K562 (cell line): ENCODE results near the gene TYW3. TPM values are rescaled to one million over a fixed set of nuclear protein-coding genes. Genes with fewer than 3 reads are reported as not detected.

ENCODE experiments used
- ATAC-seq: fragments of 200-7000 bp; cut with Tn5 transposase; 3 replicates; pipeline ENCODE4 v1.9.1; 2020; ENCODE audit warnings: moderate library complexity
- BruUV-seq: library from RNA; stranded (reverse); fragments of 400-500 nt; replicated peaks from 2 replicates; lab custom pipeline; 2021; lab: Mats Ljungman, UMichigan
- CTCF ChIA-PET: fragments of 300-600 bp; formaldehyde crosslinking; extraction: SDS; loops from one replicate; lab custom pipeline; 2021; ENCODE audit warnings: low intra/inter-chr PET ratio; lab: Yijun Ruan, JAX
- POLR2A ChIA-PET: fragments of 300-600, 350-650 bp; sonication (Branson Sonifier 250); formaldehyde crosslinking; extraction: SDS; loops from one replicate; lab custom pipeline; 2021; ENCODE audit warnings: antibody characterized with exemption, inconsistent platforms; lab: Yijun Ruan, JAX
- DNase-seq, 4 experiments: peaks; one replicate each; pipeline versions ENCODE4 v3.0.0 to v3.0.0-alpha.2; 2011 to 2018; ENCODE audit warnings: low spot score in 3 of 4, mixed read lengths in 3 of 4; ENCODE audit errors: extremely low read depth in 1 of 4
- FAIRE-seq: peaks from 2 replicates; lab custom pipeline; 2011; peaks lifted over from hg19 to GRCh38; lab: Jason Lieb, UNC
- H2AFZ ChIP-seq: 2 replicates; pipeline ENCODE4 v1.6.0; 2011; ENCODE audit warnings: low read depth, low read length, control low read depth, inconsistent platforms
- H3K27ac ChIP-seq: fragments of 200-600 bp; 3 replicates; pipeline ENCODE4 v1.8.0; 2011; ENCODE audit warnings: low read depth, mild to moderate bottlenecking, control low read depth, inconsistent platforms, low read length, moderate library complexity, mixed read lengths; ENCODE audit errors: extremely low read depth
- H3K27me3 ChIP-seq, 2 experiments: fragments of 300-600 bp in 1 of 2; 2 replicates in 1 of 2; 3 replicates in 1 of 2; pipeline versions ENCODE4 v1.6.0 to v1.8.0; 2011; ENCODE audit warnings: inconsistent platforms in 2 of 2, low read length in 2 of 2, mild to moderate bottlenecking in 1 of 2, mixed read lengths in 1 of 2, moderate library complexity in 1 of 2; ENCODE audit not compliant: control insufficient read depth in 2 of 2, insufficient read depth in 2 of 2
- H3K36me3 ChIP-seq: fragments of 300-600 bp; 3 replicates; pipeline ENCODE4 v1.8.0; 2011; ENCODE audit warnings: mild to moderate bottlenecking, low read length, inconsistent platforms; ENCODE audit not compliant: control insufficient read depth, insufficient read depth
- H3K4me1 ChIP-seq, 2 experiments: fragments of 200-600 bp in 1 of 2; replicated peaks in 1 of 2; 2 replicates in 1 of 2; 3 replicates in 1 of 2; pipeline versions ENCODE4 v1.5.1 to v1.8.0; 2011; ENCODE audit warnings: inconsistent platforms in 2 of 2, low read length in 2 of 2, mild to moderate bottlenecking in 1 of 2, mixed read lengths in 1 of 2, moderate library complexity in 1 of 2; ENCODE audit not compliant: control insufficient read depth in 2 of 2, insufficient read depth in 2 of 2
- H3K4me2 ChIP-seq: 2 replicates; pipeline ENCODE4 v1.6.1; 2011; ENCODE audit warnings: low read length, control low read depth, inconsistent platforms, mixed read lengths; ENCODE audit not compliant: insufficient read depth
- H3K4me3 ChIP-seq: fragments of 200-600 bp; sonication (generic), shearing (Covaris generic); 2 replicates; pipeline ENCODE4 v1.5.1; 2016; ENCODE audit warnings: control low read depth, inconsistent platforms
- H3K79me2 ChIP-seq: fragments of 200-600 bp; 3 replicates; pipeline ENCODE4 v1.8.0; 2011; ENCODE audit warnings: low read length, inconsistent platforms; ENCODE audit not compliant: control insufficient read depth, insufficient read depth
- H3K9ac ChIP-seq, 2 experiments: 2 replicates each; pipeline versions ENCODE4 v1.6.0 to v1.6.1; 2011; ENCODE audit warnings: low read depth in 2 of 2, low read length in 2 of 2, control low read depth in 1 of 2, inconsistent platforms in 1 of 2, mild to moderate bottlenecking in 1 of 2, mixed read lengths in 1 of 2; ENCODE audit not compliant: insufficient read depth in 1 of 2
- H3K9me1 ChIP-seq: one replicate; pipeline ENCODE4 v1.6.0; 2011; ENCODE audit warnings: inconsistent platforms, mild to moderate bottlenecking, low read length, moderate library complexity; ENCODE audit not compliant: control insufficient read depth, insufficient read depth
- H3K9me3 ChIP-seq: replicated peaks from 2 replicates; pipeline ENCODE4 v1.5.1; 2011; ENCODE audit warnings: low read depth, low read length, inconsistent platforms; ENCODE audit not compliant: control insufficient read depth, insufficient read depth
- H4K20me1 ChIP-seq: replicated peaks from 2 replicates; pipeline ENCODE4 v1.6.1; 2011; ENCODE audit warnings: low read length, inconsistent platforms, mixed read lengths; ENCODE audit not compliant: control insufficient read depth, insufficient read depth
- ADNP ChIP-seq: fragments of 200-800 bp; sonication (Bioruptor generic); IDR thresholded peaks from 2 replicates; pipeline ENCODE4 v1.6.1; 2016; ENCODE audit warnings: missing genetic modification characterization, missing compliant biosample characterization
- ESRRA ChIP-seq: fragments of 450-650 bp; IDR thresholded peaks from 2 replicates; pipeline ENCODE4 v1.6.1; 2014; ENCODE audit warnings: low read depth, mild to moderate bottlenecking, moderate library complexity, borderline replicate concordance
- KAT8 ChIP-seq: fragments of 450-650 bp; IDR thresholded peaks from 2 replicates; pipeline ENCODE4 v1.6.1; 2016; ENCODE audit warnings: low read depth, mild to moderate bottlenecking
- MCM3 ChIP-seq: fragments of 450-650 bp; IDR thresholded peaks from 2 replicates; pipeline ENCODE4 v1.6.1; 2016
- MCM7 ChIP-seq, 2 experiments: fragments of 450-650 bp; IDR thresholded peaks; 2 replicates each; pipeline ENCODE4 v1.6.1; 2016 to 2018
- NFRKB ChIP-seq: fragments of 450-650 bp; IDR thresholded peaks from 2 replicates; pipeline ENCODE4 v1.6.1; 2016; ENCODE audit warnings: low read depth
- PHTF2 ChIP-seq: fragments of 250-450 bp; sonication (Bioruptor Pico); IDR thresholded peaks from 2 replicates; pipeline ENCODE4 v1.5.0; 2021; ENCODE audit warnings: mild to moderate bottlenecking
- RFX5 ChIP-seq: IDR thresholded peaks from 2 replicates; pipeline ENCODE4 v1.6.1; 2011; ENCODE audit warnings: low read depth, mild to moderate bottlenecking, improper control_type of control experiment, low read length
- ZNF57 ChIP-seq: fragments of 450-650 bp; formaldehyde crosslinking; IDR thresholded peaks from 2 replicates; pipeline ENCODE4 v1.4.0; 2020; ENCODE audit warnings: mild to moderate bottlenecking, moderate library complexity
- ZNF696 ChIP-seq: fragments of 250-450 bp; sonication (Bioruptor Pico); conservative IDR thresholded peaks from 2 replicates; pipeline ENCODE4 v1.4.0; 2020; ENCODE audit warnings: mild to moderate bottlenecking, moderate library complexity
- ZSCAN29 ChIP-seq: fragments of 450-650 bp; IDR thresholded peaks from 2 replicates; pipeline ENCODE4 v1.6.1; 2017
- in situ Hi-C: fragments of 300-500 bp; cut with MboI; formaldehyde crosslinking; loops from 4 replicates; pipeline ENCODE4 v1.15.0; 2018; ENCODE audit warnings: inconsistent platforms, mixed read lengths
- intact Hi-C: fragments of 100-400 bp; cut with micrococcal nuclease; formaldehyde crosslinking; loops from 2 replicates; pipeline ENCODE4 v1.14.2; 2022
- polyA plus RNA-seq, 8 experiments: library from polyadenylated mRNA; depleted of rRNA in 4 of 8; stranded (reverse) in 5 of 8; unstranded in 3 of 8; fragments of >200 nt; fragmentation: Nextera tagmentation in 2 of 8; fragmentation: Illumina TruSeq in 1 of 8; extraction: Ambion mirVana in 2 of 8; extraction: Trizol in 1 of 8; gene quantifications; 2 replicates each; pipeline versions ENCODE4 v1.2.1 to v1.2.3, GENCODE V29; 2011 to 2014; ENCODE audit warnings: inconsistent platforms in 1 of 8, missing spikeins in 1 of 8
- total RNA-seq, 7 experiments: library from RNA; depleted of rRNA in 6 of 7; stranded (reverse); fragments of >200 nt in 6 of 7; fragmentation: Illumina TruSeq in 2 of 7; extraction: Trizol in 2 of 7; gene quantifications; 2 replicates each; pipeline versions ENCODE4 v1.2.1 to v1.2.3, GENCODE V29; 2011 to 2021; ENCODE audit warnings: low replicate concordance in 1 of 7
- TF ChIP-seq, protein P1 (sequence below): sonication (generic); formaldehyde crosslinking; IDR thresholded peaks from 2 replicates; pipeline ENCODE4 v1.8.1; 2023; ENCODE audit warnings: mild to moderate bottlenecking, missing genetic modification reagents
- TF ChIP-seq, protein P2 (sequence below): sonication (generic); formaldehyde crosslinking; IDR thresholded peaks from 2 replicates; pipeline ENCODE4 v1.8.0; 2023; ENCODE audit warnings: mild to moderate bottlenecking, missing genetic modification reagents
- TF ChIP-seq, protein P3 (sequence below): fragments of 250-450 bp; sonication (Bioruptor Pico); IDR thresholded peaks from 2 replicates; pipeline ENCODE4 v1.9.0; 2021; ENCODE audit warnings: mild to moderate bottlenecking, inconsistent platforms

Gene TYW3
- total and polyA plus RNA-seq, 9 of the 15 experiments (the other 6 are each of a cell fraction or from before 2014, with no cell fraction given), result 22.0 to 54.0 (median 41.1) TPM

DNA sequence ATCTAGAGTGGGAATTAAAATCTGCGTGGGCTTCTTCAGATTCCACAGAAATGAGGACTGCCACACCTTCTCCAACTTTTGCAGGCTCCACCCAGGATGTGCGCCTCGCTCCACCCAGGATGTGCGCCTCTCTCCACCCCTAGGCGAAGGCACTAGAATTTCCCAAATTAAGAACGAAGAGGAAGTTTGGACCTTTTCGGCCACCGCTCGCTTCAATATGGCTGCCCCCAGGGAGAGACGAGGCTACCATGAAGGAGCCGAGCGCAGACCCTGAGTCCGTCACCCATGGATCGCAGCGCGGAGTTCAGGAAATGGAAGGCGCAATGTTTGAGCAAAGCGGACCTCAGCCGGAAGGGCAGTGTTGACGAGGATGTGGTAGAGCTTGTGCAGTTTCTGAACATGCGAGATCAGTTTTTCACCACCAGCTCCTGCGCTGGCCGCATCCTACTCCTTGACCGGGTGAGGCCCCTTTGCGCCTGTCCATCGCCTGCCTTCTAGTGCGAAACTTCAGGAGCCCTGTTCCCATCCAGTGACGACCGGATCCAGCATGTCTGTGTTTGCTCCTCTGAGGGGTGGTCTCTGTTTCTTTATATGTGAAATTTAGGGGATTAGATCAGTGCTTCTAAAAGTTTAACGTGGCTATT, at the start of gene TYW3, which contains the start of gene CRYZ (continued):
- TF ChIP-seq RFX5 (no peak), ADNP (tag) (no peak), ZNF57 (no peak), ESRRA (peak; percentile 77)
- TF ChIP-seq, protein P1, sequence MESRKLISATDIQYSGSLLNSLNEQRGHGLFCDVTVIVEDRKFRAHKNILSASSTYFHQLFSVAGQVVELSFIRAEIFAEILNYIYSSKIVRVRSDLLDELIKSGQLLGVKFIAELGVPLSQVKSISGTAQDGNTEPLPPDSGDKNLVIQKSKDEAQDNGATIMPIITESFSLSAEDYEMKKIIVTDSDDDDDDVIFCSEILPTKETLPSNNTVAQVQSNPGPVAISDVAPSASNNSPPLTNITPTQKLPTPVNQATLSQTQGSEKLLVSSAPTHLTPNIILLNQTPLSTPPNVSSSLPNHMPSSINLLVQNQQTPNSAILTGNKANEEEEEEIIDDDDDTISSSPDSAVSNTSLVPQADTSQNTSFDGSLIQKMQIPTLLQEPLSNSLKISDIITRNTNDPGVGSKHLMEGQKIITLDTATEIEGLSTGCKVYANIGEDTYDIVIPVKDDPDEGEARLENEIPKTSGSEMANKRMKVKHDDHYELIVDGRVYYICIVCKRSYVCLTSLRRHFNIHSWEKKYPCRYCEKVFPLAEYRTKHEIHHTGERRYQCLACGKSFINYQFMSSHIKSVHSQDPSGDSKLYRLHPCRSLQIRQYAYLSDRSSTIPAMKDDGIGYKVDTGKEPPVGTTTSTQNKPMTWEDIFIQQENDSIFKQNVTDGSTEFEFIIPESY (CRISPR knock-in tag), result no peak
- TF ChIP-seq, all 486 proteins: peak for 112

DNA sequence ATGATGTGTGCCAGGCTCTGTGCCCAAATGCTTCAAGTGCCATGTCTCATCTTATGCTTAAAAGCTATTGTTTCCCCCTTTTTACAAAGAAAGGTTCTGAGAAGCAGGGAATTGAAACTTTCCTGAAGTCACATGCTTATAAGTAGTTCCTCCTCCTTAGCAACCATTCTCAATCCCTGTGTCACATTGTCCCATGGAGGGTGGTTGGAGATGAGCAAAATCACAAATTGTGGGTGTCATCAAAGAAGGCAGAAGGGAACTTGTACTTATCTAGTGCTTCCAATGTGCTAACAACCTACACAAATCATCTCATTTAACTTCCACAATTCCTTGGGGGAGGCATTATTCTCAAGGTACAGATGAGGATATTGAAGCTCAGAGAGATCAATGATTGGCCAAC, 49.3 kb upstream of the TYW3 start:
- Histone ChIP-seq H3K9me3 (no peaks in the 10 kb centered on the region), H3K4me2 (no peak overlapping the region), H3K79me2 (no peaks in the 10 kb centered on the region), H3K4me1 (no peaks in the 10 kb centered on the region), H3K36me3 (no peaks in the 10 kb centered on the region), H3K27ac (no peak overlapping the region), H2AFZ (no peak overlapping the region), H3K4me3 (no peak overlapping the region), H3K27me3 (no peaks in the 10 kb centered on the region), H3K9ac (no peak overlapping the region), H3K9me1 (no peaks in the 10 kb centered on the region), H4K20me1 (no peaks in the 10 kb centered on the region)
- no TSS peak for BruUV-seq
- intact Hi-C loops (no loop called here), in situ Hi-C loops (no loop called here)
- no peak for ATAC-seq
- DNase-seq, result no peak
- ChIA-PET POLR2A (interaction anchor here (0.6 kb wide), 1 partner anchor 75 kb away, joined by 3 read pairs; no protein-coding TSS in a partner anchor), CTCF (no interaction called here)
- FAIRE-seq, result no peak
- no peak for TF ChIP-seq MCM7 (IDR thresholded peaks at IDR 0.05)
- TF ChIP-seq, protein P2, sequence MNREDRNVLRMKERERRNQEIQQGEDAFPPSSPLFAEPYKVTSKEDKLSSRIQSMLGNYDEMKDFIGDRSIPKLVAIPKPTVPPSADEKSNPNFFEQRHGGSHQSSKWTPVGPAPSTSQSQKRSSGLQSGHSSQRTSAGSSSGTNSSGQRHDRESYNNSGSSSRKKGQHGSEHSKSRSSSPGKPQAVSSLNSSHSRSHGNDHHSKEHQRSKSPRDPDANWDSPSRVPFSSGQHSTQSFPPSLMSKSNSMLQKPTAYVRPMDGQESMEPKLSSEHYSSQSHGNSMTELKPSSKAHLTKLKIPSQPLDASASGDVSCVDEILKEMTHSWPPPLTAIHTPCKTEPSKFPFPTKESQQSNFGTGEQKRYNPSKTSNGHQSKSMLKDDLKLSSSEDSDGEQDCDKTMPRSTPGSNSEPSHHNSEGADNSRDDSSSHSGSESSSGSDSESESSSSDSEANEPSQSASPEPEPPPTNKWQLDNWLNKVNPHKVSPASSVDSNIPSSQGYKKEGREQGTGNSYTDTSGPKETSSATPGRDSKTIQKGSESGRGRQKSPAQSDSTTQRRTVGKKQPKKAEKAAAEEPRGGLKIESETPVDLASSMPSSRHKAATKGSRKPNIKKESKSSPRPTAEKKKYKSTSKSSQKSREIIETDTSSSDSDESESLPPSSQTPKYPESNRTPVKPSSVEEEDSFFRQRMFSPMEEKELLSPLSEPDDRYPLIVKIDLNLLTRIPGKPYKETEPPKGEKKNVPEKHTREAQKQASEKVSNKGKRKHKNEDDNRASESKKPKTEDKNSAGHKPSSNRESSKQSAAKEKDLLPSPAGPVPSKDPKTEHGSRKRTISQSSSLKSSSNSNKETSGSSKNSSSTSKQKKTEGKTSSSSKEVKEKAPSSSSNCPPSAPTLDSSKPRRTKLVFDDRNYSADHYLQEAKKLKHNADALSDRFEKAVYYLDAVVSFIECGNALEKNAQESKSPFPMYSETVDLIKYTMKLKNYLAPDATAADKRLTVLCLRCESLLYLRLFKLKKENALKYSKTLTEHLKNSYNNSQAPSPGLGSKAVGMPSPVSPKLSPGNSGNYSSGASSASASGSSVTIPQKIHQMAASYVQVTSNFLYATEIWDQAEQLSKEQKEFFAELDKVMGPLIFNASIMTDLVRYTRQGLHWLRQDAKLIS (CRISPR knock-in tag), result no peak
- TF ChIP-seq ZSCAN29, result no peak
- TF ChIP-seq NFRKB, result no peak
- TF ChIP-seq, protein P3, sequence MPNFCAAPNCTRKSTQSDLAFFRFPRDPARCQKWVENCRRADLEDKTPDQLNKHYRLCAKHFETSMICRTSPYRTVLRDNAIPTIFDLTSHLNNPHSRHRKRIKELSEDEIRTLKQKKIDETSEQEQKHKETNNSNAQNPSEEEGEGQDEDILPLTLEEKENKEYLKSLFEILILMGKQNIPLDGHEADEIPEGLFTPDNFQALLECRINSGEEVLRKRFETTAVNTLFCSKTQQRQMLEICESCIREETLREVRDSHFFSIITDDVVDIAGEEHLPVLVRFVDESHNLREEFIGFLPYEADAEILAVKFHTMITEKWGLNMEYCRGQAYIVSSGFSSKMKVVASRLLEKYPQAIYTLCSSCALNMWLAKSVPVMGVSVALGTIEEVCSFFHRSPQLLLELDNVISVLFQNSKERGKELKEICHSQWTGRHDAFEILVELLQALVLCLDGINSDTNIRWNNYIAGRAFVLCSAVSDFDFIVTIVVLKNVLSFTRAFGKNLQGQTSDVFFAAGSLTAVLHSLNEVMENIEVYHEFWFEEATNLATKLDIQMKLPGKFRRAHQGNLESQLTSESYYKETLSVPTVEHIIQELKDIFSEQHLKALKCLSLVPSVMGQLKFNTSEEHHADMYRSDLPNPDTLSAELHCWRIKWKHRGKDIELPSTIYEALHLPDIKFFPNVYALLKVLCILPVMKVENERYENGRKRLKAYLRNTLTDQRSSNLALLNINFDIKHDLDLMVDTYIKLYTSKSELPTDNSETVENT, result no peak
- no peak for TF ChIP-seq KAT8
- no peak for TF ChIP-seq ZNF696 (CRISPR knock-in tag)
- no peak for TF ChIP-seq MCM3
- TF ChIP-seq PHTF2 (CRISPR knock-in tag), result no peak
